NCI-H2107 (cell line): Measurements from ENCODE around the gene NAT16.
A peak's percentile ranks its signal among the peaks of the same experiment; 100 is the strongest.
"Not testable (repeated sequence)": the region's sequence is repeated elsewhere in the genome, so short reads cannot be mapped to it uniquely, and the experiment has no call there.

Source experiments
- DNase-seq: peaks from one replicate; lab custom pipeline; 2025; lab: John Stamatoyannopoulos, UW

NAT16 gene

DNA sequence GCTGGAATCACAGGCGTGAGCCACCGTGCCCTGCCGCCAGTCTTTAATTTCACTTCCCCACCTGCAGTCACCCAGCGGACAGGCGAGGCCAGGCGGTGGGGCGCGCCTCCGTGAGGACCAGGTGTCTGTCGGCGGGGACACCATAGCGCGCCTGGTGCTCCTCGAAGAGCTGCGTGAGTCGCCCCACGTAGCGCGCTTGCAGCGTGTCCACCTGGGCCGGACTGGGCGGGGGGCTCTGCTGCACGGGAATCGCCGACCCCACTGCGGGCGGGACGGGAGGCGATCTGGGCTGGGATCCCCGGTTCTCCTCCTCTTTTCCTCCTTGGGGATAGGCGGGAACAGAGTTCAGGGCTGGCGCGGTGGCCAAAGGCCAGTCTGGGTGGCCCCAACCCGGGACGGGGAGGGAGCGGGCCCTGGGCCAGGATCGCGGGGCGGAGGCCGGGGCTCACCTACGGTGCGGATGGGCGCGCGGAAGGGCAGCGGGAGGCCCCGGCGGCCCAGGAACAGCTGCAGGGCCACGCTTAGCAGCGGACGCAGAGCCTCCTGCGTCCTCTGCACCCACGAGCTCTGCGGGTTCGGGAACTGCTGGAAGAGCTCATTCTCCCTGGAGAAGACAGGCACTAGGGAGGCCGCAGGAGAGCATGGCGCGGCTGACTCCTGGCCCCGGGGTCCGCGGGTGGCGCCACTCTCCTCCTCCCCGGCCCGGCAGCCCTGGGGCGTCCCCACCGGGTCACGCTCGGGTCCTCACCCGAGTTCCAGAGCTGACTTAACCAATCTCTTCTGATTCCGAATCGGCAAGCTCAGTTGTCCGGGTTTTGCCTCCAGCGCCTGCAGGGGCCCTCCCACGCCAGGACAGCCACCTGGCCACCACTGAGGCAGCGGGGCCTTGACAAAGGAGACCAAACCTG is 21.9 kb upstream of the NAT16 start:
- no peak for DNase-seq

DNA sequence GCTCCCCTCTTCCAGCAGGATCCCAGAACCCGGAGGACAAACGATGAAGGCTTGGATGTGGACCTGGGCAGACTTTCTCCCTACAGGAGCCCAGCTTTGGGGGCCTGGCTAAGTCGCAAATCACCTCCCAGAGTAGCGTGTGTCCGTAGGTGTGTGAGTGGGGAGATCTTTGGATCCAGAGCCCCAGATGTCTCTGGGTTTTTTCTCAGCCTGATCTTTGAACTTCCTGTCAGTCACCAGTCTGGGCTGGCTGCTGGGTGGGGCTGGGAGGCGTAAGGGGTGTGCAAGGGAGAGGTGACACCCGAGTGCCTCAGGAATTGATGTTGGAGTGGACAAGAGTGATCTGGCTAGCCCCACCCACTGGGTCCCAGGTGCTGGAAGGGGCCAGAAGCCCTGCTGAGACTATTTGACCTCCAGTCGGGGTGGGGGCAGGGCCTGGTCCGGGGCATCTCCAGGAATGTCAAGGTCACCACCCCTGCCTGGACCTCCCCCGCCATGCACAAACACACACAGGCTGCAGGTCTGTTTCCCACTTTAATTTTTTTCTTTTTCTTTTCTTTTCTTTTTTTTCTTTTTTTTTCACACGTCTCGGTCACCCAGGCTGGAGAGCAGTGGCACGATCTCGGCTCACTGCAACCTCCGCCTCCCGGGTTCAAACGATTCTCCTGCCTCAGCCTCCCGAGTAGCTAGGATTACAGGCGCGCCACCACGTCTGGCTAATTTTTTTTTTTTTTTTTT is 20.9 kb upstream of the NAT16 start, which contains the start of gene MOGAT3:
TSS of gene MOGAT3 (minus strand) at position 175 of the 738 bp plus-strand sequence. CDS start 182 bp downstream, outside the sequence.
- DNase-seq, result no peak

- DNase-seq, result no peak
Observed at GRCh38 chr7:101200504-101200861, 20.4 kb upstream of the NAT16 start.

DNA sequence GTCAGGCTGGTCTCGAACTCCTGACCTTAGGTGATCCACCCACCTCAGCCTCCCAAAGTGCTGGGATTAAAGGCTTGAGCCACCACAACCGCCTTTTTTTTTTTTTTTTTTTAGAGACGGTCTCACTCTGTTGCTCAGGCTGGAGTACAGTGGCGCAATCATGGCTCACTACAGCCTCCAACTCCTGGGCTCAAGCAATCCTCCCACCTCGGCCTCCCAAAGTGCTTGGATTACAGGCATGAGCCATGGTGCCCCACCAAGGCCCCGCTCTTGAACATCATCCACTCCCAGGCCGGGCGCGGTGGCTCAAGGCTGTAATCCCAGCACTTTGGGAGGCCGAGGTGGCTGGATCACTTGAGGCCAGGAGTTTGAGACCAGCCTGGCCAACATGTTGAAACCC is 19.4 kb upstream of the NAT16 start:
- not testable (repeated sequence) for DNase-seq

DNA sequence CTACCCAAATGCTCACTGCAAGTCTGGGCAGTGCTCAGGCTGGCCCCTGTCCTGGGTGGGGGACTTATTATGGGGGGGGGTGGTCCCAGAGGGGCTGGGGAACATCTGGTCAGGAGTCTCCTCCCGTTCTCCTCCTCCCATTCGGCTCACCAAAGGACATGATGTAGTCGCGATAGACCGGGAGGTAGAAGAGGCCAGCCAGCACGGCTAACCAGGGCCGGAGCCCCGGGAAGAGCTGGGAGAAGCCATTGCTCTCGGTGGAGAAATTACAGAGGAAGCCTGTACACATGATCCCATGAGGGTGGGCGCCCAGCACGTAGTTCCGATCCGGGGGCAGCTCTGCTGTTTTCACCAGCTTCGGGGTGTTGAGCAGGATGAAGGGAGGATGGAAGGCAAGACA is 18.4 kb upstream of the NAT16 start:
- DNase-seq, result no peak

GRCh38 chr7:101197991-101198390 is 17.9 kb upstream of the NAT16 start:
- DNase-seq, result no peak

DNA sequence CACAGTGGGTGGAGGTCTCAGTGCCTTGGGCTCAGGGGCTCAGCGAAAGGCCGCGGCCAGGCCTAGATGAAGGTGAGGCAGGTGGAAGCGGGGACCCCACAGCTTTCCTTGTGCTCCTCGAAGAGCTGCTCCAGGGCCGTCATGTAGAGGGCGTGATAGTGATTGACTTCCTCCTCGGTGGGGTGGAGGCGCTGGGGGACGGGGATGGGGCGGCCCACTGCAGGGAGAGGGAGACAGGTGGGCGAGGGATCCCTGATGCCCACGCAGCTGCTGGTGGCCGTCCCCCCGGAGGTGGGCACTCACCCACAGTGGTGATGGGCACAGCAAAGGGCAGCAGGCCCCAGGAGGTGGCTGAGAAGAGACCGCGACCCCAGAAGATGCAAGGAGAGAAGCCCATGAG is 15.8 kb upstream of the NAT16 start:
- no peak for DNase-seq

DNA sequence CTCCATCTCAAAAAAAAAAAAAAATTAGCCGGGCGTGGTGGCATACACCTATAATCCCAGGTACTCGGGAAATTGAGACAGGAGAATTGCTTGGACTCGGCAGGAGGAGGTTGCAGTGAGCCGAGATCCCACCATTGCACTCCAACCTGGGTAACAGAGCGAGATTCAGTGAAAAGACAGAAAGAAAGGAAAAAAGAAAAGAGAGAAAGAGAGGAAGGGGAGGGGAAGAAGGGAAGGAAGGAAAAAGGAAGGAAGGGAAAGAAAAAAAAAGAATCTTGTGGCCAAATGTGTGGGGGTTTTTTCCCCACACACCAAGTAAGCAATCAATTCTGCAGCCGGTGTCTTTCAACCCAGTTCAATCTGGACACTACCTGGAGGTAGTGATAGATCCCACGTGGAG is 9.0 kb upstream of the NAT16 start:
- DNase-seq, result no peak

- no peak for DNase-seq
Observed at GRCh38 chr7:101186844-101187428, 6.8 kb upstream of the NAT16 start.

- DNase-seq, result no peak
Observed at GRCh38 chr7:101186194-101186593, 6.1 kb upstream of the NAT16 start.

- DNase-seq, result no peak
Observed at GRCh38 chr7:101185258-101185839, 5.3 kb upstream of the NAT16 start.

- DNase-seq, result no peak
Observed at GRCh38 chr7:101179713-101180112, 380 bp downstream of the NAT16 start.

- DNase-seq, result no peak
Observed at GRCh38 chr7:101179117-101179516, 976 bp downstream of the NAT16 start.

DNA sequence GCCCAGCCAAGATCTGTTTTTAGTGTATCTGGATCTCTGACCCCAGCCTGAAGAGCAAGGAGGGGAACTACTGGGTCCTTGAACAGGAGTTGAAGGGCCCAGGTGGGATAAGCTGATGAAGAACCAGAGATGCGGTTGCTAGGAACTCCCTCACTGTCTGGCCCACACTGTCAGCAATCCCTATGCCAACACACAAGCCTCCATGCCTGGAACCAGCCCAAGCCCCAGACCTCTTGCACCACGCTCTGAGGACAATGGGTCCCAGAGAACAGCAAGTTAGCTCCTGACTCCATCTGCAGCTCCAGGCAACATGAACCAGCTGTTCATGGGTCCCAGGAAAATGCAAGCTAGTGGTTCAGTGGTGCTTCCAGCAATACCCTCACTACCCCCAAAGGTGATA is 2.4 kb downstream of the NAT16 start:
- DNase-seq, result no peak

DNA sequence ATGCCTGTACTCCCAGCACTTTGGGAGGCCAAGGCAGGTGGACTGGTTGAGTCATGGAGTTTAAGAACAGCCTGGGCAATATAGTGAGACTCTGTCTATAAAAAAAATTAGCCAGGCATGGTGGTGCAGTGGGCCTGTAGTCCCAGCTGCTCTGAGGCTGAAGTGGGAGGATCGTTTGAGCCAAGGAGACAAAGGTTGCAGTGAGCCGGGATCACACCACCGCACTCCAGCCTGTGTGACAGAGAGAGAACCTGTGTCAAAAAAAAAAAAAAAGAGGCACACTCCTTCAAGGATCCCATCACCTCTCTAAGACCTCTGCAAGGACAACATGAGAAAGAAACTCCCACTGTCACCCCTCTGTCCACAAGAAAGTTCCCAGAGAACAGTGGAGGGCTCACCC is 4.4 kb downstream of the NAT16 start:
- DNase-seq, result no peak

DNA sequence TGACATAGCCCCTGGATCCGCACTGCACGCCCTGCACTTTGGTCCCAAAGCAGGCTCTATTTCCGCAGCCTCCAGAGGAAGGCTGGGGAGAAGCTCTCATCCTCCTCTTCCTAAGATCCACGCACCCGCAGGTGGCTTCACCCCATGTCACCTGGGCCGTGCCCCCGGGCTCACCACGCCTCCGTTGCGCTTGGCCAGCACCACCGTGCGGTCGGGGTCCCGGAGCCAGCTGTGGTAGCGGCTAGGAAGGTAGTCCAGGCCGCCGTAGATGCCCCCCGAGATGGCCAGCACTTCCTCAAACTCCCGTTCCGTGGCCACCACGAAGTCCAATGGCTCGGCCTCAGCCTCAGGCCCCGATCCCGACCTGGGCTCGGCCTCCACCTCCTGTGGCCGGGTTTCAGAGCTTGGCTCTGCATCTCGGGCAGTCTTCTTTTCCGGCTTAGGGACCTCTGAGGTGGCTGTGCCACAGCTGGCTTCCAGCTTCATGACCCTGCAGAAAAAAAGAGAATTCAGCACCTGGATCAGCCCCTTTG is 5.7 kb downstream of the NAT16 start:
- DNase-seq, result no peak

DNA sequence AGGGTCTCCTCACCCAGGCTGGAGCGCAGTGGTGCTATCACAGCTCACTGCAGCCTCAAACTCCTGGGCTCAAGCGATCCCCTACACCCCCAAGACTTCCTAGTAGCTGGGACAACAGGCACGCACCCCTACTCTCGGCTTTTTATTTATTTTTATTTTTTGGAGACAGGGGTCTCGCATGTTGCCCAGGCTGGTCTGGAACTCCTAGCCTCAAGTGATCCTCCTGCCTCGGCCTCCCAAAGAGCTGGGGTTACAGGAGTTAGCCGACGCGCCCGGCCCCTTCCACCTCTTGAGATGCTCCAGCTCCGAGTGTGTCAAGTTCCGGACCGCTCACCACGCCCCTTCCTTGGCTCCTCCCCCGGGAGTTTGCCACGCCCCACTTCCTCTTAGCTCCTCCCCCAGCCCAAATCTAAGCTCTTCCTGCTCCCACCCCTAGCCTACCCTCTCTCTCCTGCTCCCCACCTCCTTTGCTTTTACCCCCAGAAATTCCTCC is 6.3 kb downstream of the NAT16 start:
- DNase-seq, result no peak

- DNase-seq, result peak; percentile 82
Observed at GRCh38 chr7:101172854-101173751, 7.0 kb downstream of the NAT16 start.

- DNase-seq, result peak; percentile 59
Observed at GRCh38 chr7:101172005-101172853, 7.9 kb downstream of the NAT16 start.

GRCh38 chr7:101171442-101171837 is 8.7 kb downstream of the NAT16 start:
- no peak for DNase-seq
